HG02884 (cell line): ENCODE data around the gene TMEM87A.

Experiments used
- ATAC-seq: cut with Tn5 transposase; IDR thresholded peaks from one replicate; pipeline ENCODE4 v1.9.1; 2021; ENCODE audit warnings: mild to moderate bottlenecking, moderate library complexity; ENCODE audit not compliant: unreplicated experiment

TMEM87A gene

DNA sequence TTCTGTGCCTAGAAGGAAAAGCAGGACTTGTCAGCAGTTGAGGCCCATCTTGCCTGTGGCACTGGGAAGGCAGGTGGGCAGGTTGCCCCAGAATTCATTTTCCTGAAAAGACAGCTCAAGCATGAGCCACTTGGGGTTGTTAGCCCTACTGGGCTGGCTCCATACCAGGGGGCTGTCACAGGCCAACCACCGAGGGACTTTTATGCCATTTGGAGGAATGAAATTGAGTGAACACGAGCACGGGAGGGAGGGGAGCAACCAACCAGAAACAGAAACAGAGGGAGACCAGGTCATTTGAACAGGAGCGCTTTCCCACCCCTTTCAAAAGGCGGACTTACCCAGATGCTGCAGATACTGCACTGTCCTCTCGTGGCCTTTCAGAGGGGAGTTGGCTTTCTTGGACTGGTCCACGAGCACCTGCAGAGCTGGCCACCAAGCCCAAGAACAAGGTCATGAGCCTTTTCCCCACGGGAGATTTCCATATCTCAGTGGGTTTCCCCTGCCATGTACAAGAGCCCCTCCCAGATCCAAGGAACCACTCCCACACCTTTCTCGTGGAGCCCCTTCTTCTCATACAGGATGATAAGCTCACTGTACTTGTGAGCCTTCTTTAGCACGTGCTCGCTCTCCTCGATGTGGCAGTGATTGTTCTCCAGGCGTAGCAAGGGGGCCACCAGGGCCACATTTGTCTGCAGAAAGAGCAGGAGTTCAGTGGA is 106.8 kb downstream of the TMEM87A start:
- ATAC-seq = no peak

- no peak for ATAC-seq
These were observed 108.1 kb downstream of the TMEM87A start for GRCh38 chr15:42165106-42165505.

- no peak for ATAC-seq
These were observed 109.2 kb downstream of the TMEM87A start for GRCh38 chr15:42163947-42164550.

DNA sequence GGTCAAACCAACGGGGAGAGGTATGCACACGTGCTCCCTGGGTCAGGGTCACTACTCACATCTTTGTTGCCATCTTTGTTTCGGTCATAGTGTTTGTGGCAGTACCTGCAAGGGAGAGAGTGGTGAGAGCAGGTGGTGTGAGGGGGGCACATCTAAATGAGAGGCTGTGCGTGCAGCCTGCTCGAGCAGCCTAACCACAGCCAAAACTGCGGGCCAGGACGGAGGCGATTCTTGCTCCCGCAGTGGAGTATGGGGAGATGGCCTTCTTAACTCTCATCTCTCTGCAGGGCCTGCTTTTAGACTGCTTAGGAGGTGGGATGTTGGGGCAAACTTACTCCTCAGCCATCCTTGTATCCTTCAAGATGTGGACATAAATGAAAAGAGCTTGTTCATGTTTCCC is 109.9 kb downstream of the TMEM87A start:
- ATAC-seq = no peak
